GM18517 (cell line): Measurements from ENCODE around the gene GRAMD2B.

Source experiments
- ATAC-seq: cut with Tn5 transposase; IDR thresholded peaks from one replicate; pipeline ENCODE4 v1.9.1; 2021; ENCODE audit warnings: mild to moderate bottlenecking, moderate library complexity; ENCODE audit not compliant: unreplicated experiment

The GRAMD2B gene

DNA sequence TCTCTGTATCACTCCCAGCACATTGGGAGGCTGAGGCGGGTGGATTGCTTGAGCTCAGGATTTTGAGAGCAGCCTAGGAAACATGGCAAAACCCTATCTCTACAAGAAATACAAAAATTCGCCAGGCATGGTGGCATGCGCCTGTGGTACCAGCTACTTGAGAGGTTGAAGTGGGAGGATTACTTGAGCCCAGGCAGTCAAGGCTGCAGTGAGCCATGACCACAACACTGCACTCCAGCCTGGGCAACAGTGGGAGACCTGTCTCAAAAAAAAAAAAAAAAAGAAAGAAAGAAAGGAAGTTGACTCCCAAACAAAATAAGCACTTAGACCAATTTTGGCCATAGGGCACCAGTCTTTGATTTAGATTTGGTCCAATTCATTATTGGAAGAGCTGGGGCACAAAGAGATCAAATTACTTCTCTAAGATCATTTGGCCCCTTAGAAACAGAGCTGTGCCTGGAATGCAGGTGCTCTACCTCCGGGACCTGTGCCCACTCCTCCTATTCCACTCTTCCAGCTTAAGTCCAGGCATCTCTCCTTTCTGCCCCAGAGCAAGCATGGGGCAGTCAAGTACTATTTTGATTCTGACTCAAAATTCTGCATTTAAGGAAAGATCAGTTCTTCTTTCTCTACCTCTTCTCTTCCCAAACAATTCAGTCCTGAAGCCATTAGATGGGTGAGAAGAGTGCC lies 112.8 kb downstream of the GRAMD2B start:
- no peak for ATAC-seq

DNA sequence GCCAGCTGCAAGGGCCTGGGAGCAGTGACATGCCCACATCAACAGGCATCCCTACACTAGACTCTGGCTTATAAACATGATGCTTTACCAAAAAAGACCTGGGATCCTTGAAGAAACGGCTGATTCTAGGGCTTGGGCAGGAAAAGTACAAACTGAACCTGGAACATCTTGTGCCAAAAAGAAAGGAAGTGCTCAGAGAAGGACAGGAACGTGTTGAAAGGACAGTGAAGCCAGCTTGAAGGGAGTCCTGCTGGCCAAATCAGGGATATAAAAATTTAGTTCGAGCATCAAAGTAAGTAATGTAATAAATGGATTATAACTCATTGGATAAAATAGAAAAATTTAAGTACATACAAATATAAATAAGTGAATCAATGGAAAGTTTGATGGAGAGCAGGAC lies 113.7 kb downstream of the GRAMD2B start:
- ATAC-seq = no peak

DNA sequence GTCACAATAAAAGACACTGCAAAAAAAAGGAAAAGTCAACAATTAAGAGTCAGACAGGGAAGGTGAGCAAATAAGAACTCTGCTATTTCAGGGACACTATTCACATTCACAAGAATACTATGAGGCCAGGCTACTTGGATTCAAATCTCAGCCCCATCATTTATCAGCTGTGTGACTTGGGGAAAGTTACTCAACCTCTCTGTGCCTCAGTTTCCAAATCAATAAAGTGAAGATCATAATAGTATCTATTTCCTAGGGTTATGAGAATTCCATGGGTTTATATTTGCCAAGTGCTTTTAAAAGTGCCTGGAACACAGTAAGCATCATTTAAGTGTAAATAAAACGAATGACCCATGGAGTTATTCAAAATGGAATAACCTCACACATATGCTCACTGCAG lies 115.4 kb downstream of the GRAMD2B start:
- ATAC-seq = no peak

DNA sequence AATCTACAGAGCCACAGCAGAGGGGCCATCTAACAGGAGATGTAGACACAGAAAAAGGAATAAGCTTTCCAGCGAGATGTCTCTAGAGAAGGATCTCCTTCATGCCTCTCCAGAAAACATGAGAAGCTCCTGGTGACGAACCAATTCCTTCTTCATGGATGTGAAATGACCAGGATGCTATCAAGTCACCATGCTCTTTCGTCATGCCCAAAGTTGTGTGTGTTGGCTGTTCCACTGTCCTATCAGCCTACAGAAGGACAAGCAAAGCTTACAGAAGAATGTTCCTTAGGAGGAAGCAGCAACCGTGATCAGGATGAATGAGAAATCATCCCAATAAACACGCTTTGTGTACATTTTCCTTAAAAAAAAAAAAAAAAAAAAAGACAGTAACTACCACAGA lies 117.4 kb downstream of the GRAMD2B start:
- no peak for ATAC-seq

DNA sequence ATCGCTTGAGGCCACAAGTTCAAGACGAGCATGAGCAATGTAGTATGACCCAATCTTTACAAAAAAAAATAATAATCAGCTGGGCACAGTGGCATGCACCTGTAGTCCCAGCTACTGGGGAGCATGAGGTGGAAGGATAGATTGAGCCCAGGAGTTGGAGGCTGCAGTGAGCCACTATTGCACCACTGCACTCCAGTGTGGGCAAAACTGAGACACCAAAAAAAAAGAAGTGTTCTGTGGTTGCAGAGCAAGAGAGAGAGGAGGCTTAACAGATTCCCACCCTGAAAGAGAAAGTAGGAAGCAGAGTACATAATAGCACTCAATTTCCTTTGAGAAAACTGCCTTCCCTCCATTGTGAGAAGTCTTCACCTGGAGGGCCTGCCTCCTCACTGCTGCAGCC lies 119.2 kb downstream of the GRAMD2B start:
- ATAC-seq = no peak

DNA sequence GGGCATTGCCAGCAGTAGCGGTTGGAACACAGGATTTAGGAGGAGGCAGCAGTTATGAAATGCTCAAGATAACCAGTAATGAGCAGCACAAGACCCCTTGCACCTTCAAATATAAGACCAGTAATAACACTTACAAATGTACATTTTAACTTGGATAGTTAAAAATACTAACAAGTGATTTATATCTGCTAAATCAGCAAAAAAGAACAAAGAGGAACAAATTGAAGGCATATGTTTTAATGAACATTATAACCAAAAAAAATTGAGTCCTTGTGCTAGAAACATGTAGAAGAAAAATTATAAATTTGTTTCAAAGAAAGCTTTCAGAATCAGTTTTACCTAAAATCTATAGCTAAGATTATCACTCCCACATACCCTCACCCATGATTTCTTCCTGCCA lies 119.8 kb downstream of the GRAMD2B start:
- no peak for ATAC-seq

DNA sequence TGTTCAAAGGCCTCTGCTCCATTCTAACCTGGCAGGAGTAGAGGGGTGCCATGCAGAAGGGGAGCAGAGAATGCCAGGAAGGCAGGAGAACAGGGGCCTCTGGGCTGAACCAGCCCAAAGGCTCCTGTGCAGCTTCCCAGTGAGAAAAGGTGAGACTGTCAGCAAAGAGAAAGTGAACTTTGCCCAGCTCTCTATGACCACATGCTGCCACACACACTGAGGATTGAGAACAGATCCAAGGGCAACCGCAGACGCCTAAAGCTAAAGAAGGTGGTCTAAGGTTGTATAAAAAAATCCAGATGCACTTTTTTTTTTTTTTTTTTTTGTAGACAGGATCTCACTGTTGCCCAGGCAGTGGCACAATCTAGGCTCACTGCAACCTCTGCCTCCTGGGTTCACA lies 120.5 kb downstream of the GRAMD2B start:
- ATAC-seq = no peak
